SW 1271 (cell line): ENCODE measurements around the gene MAN1C1.
"Not testable (repeated sequence)": the region's sequence is repeated elsewhere in the genome, so short reads cannot be mapped to it uniquely, and the experiment has no call there.

Experiments
- DNase-seq, 2 experiments: peaks; one replicate each; lab custom pipeline; 2025; lab: John Stamatoyannopoulos, UW

MAN1C1 gene

GRCh38 chr1:25583519-25584370, 32.8 kb upstream of the MAN1C1 start:
- no peak for DNase-seq

GRCh38 chr1:25586181-25586588, 30.4 kb upstream of the MAN1C1 start:
- DNase-seq = no peak

GRCh38 chr1:25587290-25587689, 29.3 kb upstream of the MAN1C1 start:
- DNase-seq = no peak

GRCh38 chr1:25588224-25588623, 28.4 kb upstream of the MAN1C1 start:
- not testable (repeated sequence) for DNase-seq

- not testable (repeated sequence) for DNase-seq
These were observed 27.8 kb upstream of the MAN1C1 start for GRCh38 chr1:25588786-25589185.

GRCh38 chr1:25590096-25590824, 26.3 kb upstream of the MAN1C1 start:
- no peak for DNase-seq

GRCh38 chr1:25593861-25594260, 22.7 kb upstream of the MAN1C1 start:
- DNase-seq = no peak

GRCh38 chr1:25594971-25595370, 21.6 kb upstream of the MAN1C1 start:
- no peak for DNase-seq

- DNase-seq = not testable (repeated sequence)
These were observed 19.9 kb upstream of the MAN1C1 start for GRCh38 chr1:25596641-25597040.

GRCh38 chr1:25598879-25599278, 17.7 kb upstream of the MAN1C1 start:
- no peak for DNase-seq

GRCh38 chr1:25599969-25600610, 16.5 kb upstream of the MAN1C1 start:
- DNase-seq = no peak

- not testable (repeated sequence) for DNase-seq
These were observed 15.5 kb upstream of the MAN1C1 start for GRCh38 chr1:25600971-25601699.

- not testable (repeated sequence) for DNase-seq
These were observed 12.6 kb upstream of the MAN1C1 start for GRCh38 chr1:25603779-25604538.

GRCh38 chr1:25607123-25607522, 9.5 kb upstream of the MAN1C1 start:
- no peak for DNase-seq

GRCh38 chr1:25608488-25609178, 8.0 kb upstream of the MAN1C1 start:
- DNase-seq = peak; percentile 25 to 66

GRCh38 chr1:25609921-25610320, 6.7 kb upstream of the MAN1C1 start:
- DNase-seq = no peak

- peak in 1 of 2 experiments; percentile 19 for DNase-seq
These were observed 5.6 kb upstream of the MAN1C1 start for GRCh38 chr1:25610822-25611630.

- no peak for DNase-seq
These were observed 4.7 kb upstream of the MAN1C1 start for GRCh38 chr1:25611843-25612242.

- no peak for DNase-seq
These were observed 4.2 kb upstream of the MAN1C1 start for GRCh38 chr1:25612421-25612820.

GRCh38 chr1:25613091-25613490, 3.5 kb upstream of the MAN1C1 start:
- DNase-seq = no peak
